Lower leg skin (tissue), 3 donors: ENCODE results near the gene FAS.

Source experiments
- CTCF ChIP-seq, 3 donors: fragments of 450-650 bp; IDR thresholded peaks; one replicate each; pipeline ENCODE4 v1.5.1; 2016; ENCODE audit warnings: antibody characterized with exemption in 3 of 3, mild to moderate bottlenecking in 3 of 3, moderate library complexity in 2 of 3
- POLR2A ChIP-seq, 2 donors: fragments of 450-650 bp; IDR thresholded peaks; one replicate each; pipeline ENCODE4 v1.6.1; 2016 to 2017; ENCODE audit warnings: antibody characterized with exemption in 2 of 2, mild to moderate bottlenecking in 1 of 2, moderate library complexity in 1 of 2

GRCh38 chr10:88992921-88993524 is 2.4 kb downstream of the FAS start:
- TF ChIP-seq POLR2A (IDR thresholded peaks at IDR 0.05) = no peak
- no peak for TF ChIP-seq CTCF (IDR thresholded peaks at IDR 0.05)
